Stimulated activated CD4-positive, alpha-beta T cell treated with anti-CD3 and anti-CD28 coated beads, Interleukin-4, amount 100 ng/mL, for 4 hours (primary cell): ENCODE measurements around the gene ADARB2.
"Not testable (repeated sequence)": the region's sequence is repeated elsewhere in the genome, so short reads cannot be mapped to it uniquely, and the experiment has no call there.

Source experiments
- DNase-seq, 2 experiments: peaks; one replicate each; pipeline ENCODE4 v3.0.0-alpha.2; 2020

ADARB2 gene

GRCh38 chr10:1175956-1176565, 561.3 kb downstream of the ADARB2 start:
- DNase-seq, result no peak

GRCh38 chr10:1174022-1174421, 563.3 kb downstream of the ADARB2 start:
- no peak for DNase-seq

GRCh38 chr10:1173091-1173490, 564.2 kb downstream of the ADARB2 start:
- no peak for DNase-seq

GRCh38 chr10:1172256-1172984, 564.9 kb downstream of the ADARB2 start:
- DNase-seq, result no peak

- DNase-seq, result no peak
Measured at GRCh38 chr10:1171586-1171985, 565.7 kb downstream of the ADARB2 start.

GRCh38 chr10:1171182-1171581, 566.1 kb downstream of the ADARB2 start:
- no peak for DNase-seq

GRCh38 chr10:1170867-1171180, 566.5 kb downstream of the ADARB2 start:
- DNase-seq, result no peak

- no peak for DNase-seq
Measured at GRCh38 chr10:1169981-1170866, 567.1 kb downstream of the ADARB2 start.

- no peak for DNase-seq
Measured at GRCh38 chr10:1169186-1169885, 568.0 kb downstream of the ADARB2 start.

- no peak for DNase-seq
Measured at GRCh38 chr10:1168763-1169162, 568.6 kb downstream of the ADARB2 start.

- no peak for DNase-seq
Measured at GRCh38 chr10:1166828-1167275, 570.5 kb downstream of the ADARB2 start.

- no peak for DNase-seq
Measured at GRCh38 chr10:1166101-1166827, 571.1 kb downstream of the ADARB2 start.

GRCh38 chr10:1163831-1164230, 573.5 kb downstream of the ADARB2 start:
- DNase-seq, result no peak

- no peak for DNase-seq
Measured at GRCh38 chr10:1163204-1163660, 574.1 kb downstream of the ADARB2 start.

- no peak for DNase-seq
Measured at GRCh38 chr10:1162481-1163203, 574.7 kb downstream of the ADARB2 start.

GRCh38 chr10:1161315-1161673, 576.0 kb downstream of the ADARB2 start:
- DNase-seq, result not testable (repeated sequence)

- no peak for DNase-seq
Measured at GRCh38 chr10:1160561-1161314, 576.6 kb downstream of the ADARB2 start.

- no peak for DNase-seq
Measured at GRCh38 chr10:1159131-1160061, 577.9 kb downstream of the ADARB2 start.

- not testable (repeated sequence) for DNase-seq
Measured at GRCh38 chr10:1158536-1158935, 578.8 kb downstream of the ADARB2 start.

GRCh38 chr10:1158066-1158465, 579.3 kb downstream of the ADARB2 start:
- DNase-seq, result no peak
